Fibroblast of gingiva (primary cell): Measurements from ENCODE around the gene CACNG8.
A peak's percentile ranks its signal among the peaks of the same experiment; 100 is the strongest.

Experiments used
- DNase-seq: peaks from one replicate; pipeline ENCODE4 v3.0.0-alpha.2; 2011; ENCODE audit warnings: low read depth

CACNG8 gene

GRCh38 chr19:53961523-53962356, 997 bp upstream of the CACNG8 start:
- DNase-seq = no peak

- no peak for DNase-seq
These were observed 2.4 kb downstream of the CACNG8 start for GRCh38 chr19:53965091-53965490.

- DNase-seq = no peak
These were observed 4.2 kb downstream of the CACNG8 start for GRCh38 chr19:53966931-53967330.

- DNase-seq = no peak
These were observed 6.6 kb downstream of the CACNG8 start for GRCh38 chr19:53969366-53969765.

- DNase-seq = no peak
These were observed 8.9 kb downstream of the CACNG8 start for GRCh38 chr19:53971673-53972072.

GRCh38 chr19:53977429-53977990, 14.8 kb downstream of the CACNG8 start:
- DNase-seq = peak; percentile 77

- DNase-seq = peak; percentile 79
These were observed 15.4 kb downstream of the CACNG8 start for GRCh38 chr19:53977991-53978731.

- no peak for DNase-seq
These were observed 16.5 kb downstream of the CACNG8 start for GRCh38 chr19:53978975-53979801.

- DNase-seq = no peak
These were observed 18.0 kb downstream of the CACNG8 start for GRCh38 chr19:53980539-53981375.

GRCh38 chr19:53981376-53981951, 18.7 kb downstream of the CACNG8 start:
- DNase-seq = no peak

GRCh38 chr19:53982001-53982451, 19.3 kb downstream of the CACNG8 start:
- DNase-seq = no peak

GRCh38 chr19:53982611-53983010, 19.9 kb downstream of the CACNG8 start:
- DNase-seq = no peak

- DNase-seq = no peak
These were observed 20.9 kb downstream of the CACNG8 start for GRCh38 chr19:53983457-53984289.

GRCh38 chr19:53985863-53986262, 23.1 kb downstream of the CACNG8 start:
- no peak for DNase-seq

GRCh38 chr19:53988981-53989380, 26.2 kb downstream of the CACNG8 start:
- DNase-seq = no peak

GRCh38 chr19:53989600-53990533, 27.1 kb downstream of the CACNG8 start:
- DNase-seq = no peak

- no peak for DNase-seq
These were observed 28.7 kb downstream of the CACNG8 start, which contains the start of gene CACNG6 for GRCh38 chr19:53991224-53992113. Gene CACNG6, plus strand, starts transcription at chr19:53991637. Its CDS starts 1,241 bp downstream, at chr19:53992878.
